ENCODE data around the gene KDSR. TPM values are rescaled to one million over a fixed set of nuclear protein-coding genes. Genes with fewer than 3 reads are reported as not detected.

KDSR gene
- total and polyA plus RNA-seq, 9 of the 15 experiments (the other 6 are each of a cell fraction or from before 2014, with no cell fraction given), result 4.0 to 24.7 (median 12.4) TPM

DNA sequence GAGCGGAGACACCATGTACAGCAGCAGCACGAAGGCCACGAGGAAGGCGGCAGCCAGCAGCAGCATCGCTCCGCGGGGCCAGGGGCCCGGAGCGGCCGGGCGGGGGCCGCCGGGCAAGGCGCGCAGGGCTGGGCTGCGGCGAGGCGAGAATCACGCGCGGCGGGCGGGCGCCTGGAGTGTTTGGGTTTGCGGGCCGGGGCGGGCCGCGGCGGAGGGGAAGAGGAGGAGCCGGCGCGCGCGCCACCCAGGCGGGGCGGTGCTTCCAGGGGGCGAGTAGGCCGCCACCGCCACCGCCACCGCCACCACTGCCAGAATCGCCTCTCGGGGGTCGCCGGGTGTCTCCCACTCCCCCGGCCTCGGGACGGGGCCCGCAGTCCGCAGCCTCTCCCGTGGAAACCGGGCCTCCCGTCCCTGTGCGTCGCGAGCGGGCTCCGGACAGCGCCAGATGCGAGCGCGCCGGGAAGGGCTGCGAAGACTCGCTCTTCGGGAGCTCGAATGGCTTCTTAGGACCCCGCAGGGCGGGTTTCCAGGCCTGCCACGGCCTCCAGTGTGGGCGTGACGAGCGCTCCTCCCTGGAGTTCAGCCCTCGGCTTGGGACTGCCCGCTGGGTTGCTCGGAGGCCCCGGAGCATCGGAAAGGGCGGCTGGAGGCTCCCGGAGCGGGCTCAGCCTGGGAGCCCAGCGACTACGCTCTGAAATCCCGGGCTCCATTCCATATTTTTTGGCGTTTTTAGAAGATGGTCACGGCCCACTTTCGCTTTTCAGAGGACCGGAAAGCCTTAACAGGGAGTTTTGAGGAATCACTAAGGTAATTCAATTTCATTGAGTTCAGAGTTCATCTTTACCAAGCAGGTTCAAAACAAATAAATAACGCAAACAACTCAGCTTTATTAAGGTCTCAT is at the start of gene KDSR (continued):
- no peak for TF ChIP-seq FOXP4 (CRISPR knock-in tag; IDR thresholded peaks at IDR 0.05; ENCODE audit: borderline replicate concordance)
- TF ChIP-seq XRCC3 (IDR thresholded peaks at IDR 0.05), result no peak
- TF ChIP-seq SETDB1 (IDR thresholded peaks at IDR 0.05; ENCODE audit: low read length), result no peak
- TF ChIP-seq ILK (tag; IDR thresholded peaks at IDR 0.05; ENCODE audit: borderline replicate concordance, low read depth), result no peak
- TF ChIP-seq BCL6 (CRISPR knock-in tag; IDR thresholded peaks at IDR 0.05), result no peak
- TF ChIP-seq PTRF (tag; IDR thresholded peaks at IDR 0.05), result no peak
- no peak for TF ChIP-seq MCM7 (IDR thresholded peaks at IDR 0.05)
- no peak for TF ChIP-seq ELF2 (CRISPR knock-in tag; IDR thresholded peaks at IDR 0.05)
- no peak for TF ChIP-seq ZNF12 (CRISPR knock-in tag; IDR thresholded peaks at IDR 0.05)
- no peak for TF ChIP-seq COPS2 (conservative IDR thresholded peaks at IDR 0.05)
- TF ChIP-seq POLR2B (IDR thresholded peaks at IDR 0.05; ENCODE audit: low read depth, partially characterized antibody), result peak; percentile 78
- no peak for TF ChIP-seq ZNF274 (IDR thresholded peaks at IDR 0.05; ENCODE audit: borderline replicate concordance, low read depth, low read length)
- TF ChIP-seq, protein P1, sequence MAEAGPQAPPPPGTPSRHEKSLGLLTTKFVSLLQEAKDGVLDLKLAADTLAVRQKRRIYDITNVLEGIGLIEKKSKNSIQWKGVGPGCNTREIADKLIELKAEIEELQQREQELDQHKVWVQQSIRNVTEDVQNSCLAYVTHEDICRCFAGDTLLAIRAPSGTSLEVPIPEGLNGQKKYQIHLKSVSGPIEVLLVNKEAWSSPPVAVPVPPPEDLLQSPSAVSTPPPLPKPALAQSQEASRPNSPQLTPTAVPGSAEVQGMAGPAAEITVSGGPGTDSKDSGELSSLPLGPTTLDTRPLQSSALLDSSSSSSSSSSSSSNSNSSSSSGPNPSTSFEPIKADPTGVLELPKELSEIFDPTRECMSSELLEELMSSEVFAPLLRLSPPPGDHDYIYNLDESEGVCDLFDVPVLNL (CRISPR knock-in tag; IDR thresholded peaks at IDR 0.05; ENCODE audit: low read depth), result peak; percentile 24; the same call in 1 of the 2 replicates
- no peak for TF ChIP-seq SIX5 (IDR thresholded peaks at IDR 0.05; ENCODE audit: borderline replicate concordance in 1 of 2, insufficient read depth in 1 of 2, low read depth in 1 of 2, low read length in 2 of 2)
- TF ChIP-seq MLX (CRISPR knock-in tag; conservative IDR thresholded peaks at IDR 0.05), result no peak
- TF ChIP-seq MIER1 (IDR thresholded peaks at IDR 0.05; ENCODE audit: low read depth), result no peak
- TF ChIP-seq E2F5 (CRISPR knock-in tag; IDR thresholded peaks at IDR 0.05), result no peak
- no peak for TF ChIP-seq TCFL5 (CRISPR knock-in tag; conservative IDR thresholded peaks at IDR 0.05)
- TF ChIP-seq EWSR1 (IDR thresholded peaks at IDR 0.05; ENCODE audit: borderline replicate concordance, low read depth, partially characterized antibody), result no peak
- TF ChIP-seq HOXB6 (CRISPR knock-in tag; IDR thresholded peaks at IDR 0.05; ENCODE audit: borderline replicate concordance), result no peak
- TF ChIP-seq FOS (IDR thresholded peaks at IDR 0.05; ENCODE audit: extremely low read depth, insufficient read length), result no peak
- TF ChIP-seq, protein P2, sequence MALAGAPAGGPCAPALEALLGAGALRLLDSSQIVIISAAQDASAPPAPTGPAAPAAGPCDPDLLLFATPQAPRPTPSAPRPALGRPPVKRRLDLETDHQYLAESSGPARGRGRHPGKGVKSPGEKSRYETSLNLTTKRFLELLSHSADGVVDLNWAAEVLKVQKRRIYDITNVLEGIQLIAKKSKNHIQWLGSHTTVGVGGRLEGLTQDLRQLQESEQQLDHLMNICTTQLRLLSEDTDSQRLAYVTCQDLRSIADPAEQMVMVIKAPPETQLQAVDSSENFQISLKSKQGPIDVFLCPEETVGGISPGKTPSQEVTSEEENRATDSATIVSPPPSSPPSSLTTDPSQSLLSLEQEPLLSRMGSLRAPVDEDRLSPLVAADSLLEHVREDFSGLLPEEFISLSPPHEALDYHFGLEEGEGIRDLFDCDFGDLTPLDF (CRISPR knock-in tag; IDR thresholded peaks at IDR 0.05), result no peak
